ENCODE results near the gene SMG9.

The SMG9 gene

GRCh38 chr19:43713208-43713607 lies 41.6 kb downstream of the SMG9 start:
- H3K9ac ChIP-seq (ENCODE audit: low read depth, low read length) = no peak overlapping the region
- H3K36me3 ChIP-seq (ENCODE audit: control insufficient read depth, insufficient read depth, low read length) = no peaks in the 10 kb centered on the region
- no peaks in the 10 kb centered on the region for H3K4me1 ChIP-seq (ENCODE audit: control insufficient read depth, insufficient read depth, low read length)
- no peaks in the 10 kb centered on the region for H3K9me3 ChIP-seq (ENCODE audit: control insufficient read depth, insufficient read depth, low read length)
- H3K4me3 ChIP-seq (ENCODE audit: low read depth, low read length) = no peak overlapping the region
- H3K27me3 ChIP-seq (ENCODE audit: control insufficient read depth, insufficient read depth, low read length) = no peaks in the 10 kb centered on the region

- H3K27me3 ChIP-seq (ENCODE audit: control insufficient read depth, insufficient read depth, low read length) = no peaks in the 10 kb centered on the region
- H3K9me3 ChIP-seq (ENCODE audit: control insufficient read depth, insufficient read depth, low read length) = no peaks in the 10 kb centered on the region
- no peaks in the 10 kb centered on the region for H3K4me1 ChIP-seq (ENCODE audit: control insufficient read depth, insufficient read depth, low read length)
- no peak overlapping the region for H3K4me3 ChIP-seq (ENCODE audit: low read depth, low read length)
- H3K9ac ChIP-seq (ENCODE audit: low read depth, low read length) = no peak overlapping the region
- H3K36me3 ChIP-seq (ENCODE audit: control insufficient read depth, insufficient read depth, low read length) = no peaks in the 10 kb centered on the region
These were observed 42.9 kb downstream of the SMG9 start for GRCh38 chr19:43711751-43712355.

- Histone ChIP-seq H3K27me3 (ENCODE audit: control insufficient read depth, insufficient read depth, low read length) (no peaks in the 10 kb centered on the region), H3K36me3 (ENCODE audit: control insufficient read depth, insufficient read depth, low read length) (no peaks in the 10 kb centered on the region), H3K9ac (ENCODE audit: low read depth, low read length) (no peak overlapping the region), H3K4me3 (ENCODE audit: low read depth, low read length) (no peak overlapping the region), H3K9me3 (ENCODE audit: control insufficient read depth, insufficient read depth, low read length) (no peaks in the 10 kb centered on the region), H3K4me1 (ENCODE audit: control insufficient read depth, insufficient read depth, low read length) (no peaks in the 10 kb centered on the region)
These were observed 46.0 kb downstream of the SMG9 start for GRCh38 chr19:43708716-43709115.

GRCh38 chr19:43707158-43707712 lies 47.5 kb downstream of the SMG9 start:
- Histone ChIP-seq H3K27me3 (ENCODE audit: control insufficient read depth, insufficient read depth, low read length) (no peaks in the 10 kb centered on the region), H3K4me1 (ENCODE audit: control insufficient read depth, insufficient read depth, low read length) (no peaks in the 10 kb centered on the region), H3K4me3 (ENCODE audit: low read depth, low read length) (no peak overlapping the region), H3K9ac (ENCODE audit: low read depth, low read length) (no peak overlapping the region), H3K36me3 (ENCODE audit: control insufficient read depth, insufficient read depth, low read length) (no peaks in the 10 kb centered on the region), H3K9me3 (ENCODE audit: control insufficient read depth, insufficient read depth, low read length) (no peaks in the 10 kb centered on the region)

GRCh38 chr19:43705729-43706128 lies 49.0 kb downstream of the SMG9 start:
- Histone ChIP-seq H3K27me3 (ENCODE audit: control insufficient read depth, insufficient read depth, low read length) (no peaks in the 10 kb centered on the region), H3K4me3 (ENCODE audit: low read depth, low read length) (no peak overlapping the region), H3K36me3 (ENCODE audit: control insufficient read depth, insufficient read depth, low read length) (no peaks in the 10 kb centered on the region), H3K9ac (ENCODE audit: low read depth, low read length) (no peak overlapping the region), H3K9me3 (ENCODE audit: control insufficient read depth, insufficient read depth, low read length) (no peaks in the 10 kb centered on the region), H3K4me1 (ENCODE audit: control insufficient read depth, insufficient read depth, low read length) (no peaks in the 10 kb centered on the region)

GRCh38 chr19:43704002-43704705 lies 50.6 kb downstream of the SMG9 start:
- Histone ChIP-seq H3K9ac (ENCODE audit: low read depth, low read length) (no peak overlapping the region), H3K9me3 (ENCODE audit: control insufficient read depth, insufficient read depth, low read length) (no peaks in the 10 kb centered on the region), H3K27me3 (ENCODE audit: control insufficient read depth, insufficient read depth, low read length) (peaks cover 10% of the 10 kb centered on the region), H3K4me1 (ENCODE audit: control insufficient read depth, insufficient read depth, low read length) (no peaks in the 10 kb centered on the region), H3K4me3 (ENCODE audit: low read depth, low read length) (no peak overlapping the region), H3K36me3 (ENCODE audit: control insufficient read depth, insufficient read depth, low read length) (no peaks in the 10 kb centered on the region)

- Histone ChIP-seq H3K27me3 (ENCODE audit: control insufficient read depth, insufficient read depth, low read length) (peaks cover 24% of the 10 kb centered on the region), H3K4me1 (ENCODE audit: control insufficient read depth, insufficient read depth, low read length) (no peaks in the 10 kb centered on the region), H3K4me3 (ENCODE audit: low read depth, low read length) (no peak overlapping the region), H3K9me3 (ENCODE audit: control insufficient read depth, insufficient read depth, low read length) (no peaks in the 10 kb centered on the region), H3K9ac (ENCODE audit: low read depth, low read length) (no peak overlapping the region), H3K36me3 (ENCODE audit: control insufficient read depth, insufficient read depth, low read length) (no peaks in the 10 kb centered on the region)
These were observed 54.3 kb downstream of the SMG9 start for GRCh38 chr19:43700395-43701000.

- H3K27me3 ChIP-seq (ENCODE audit: control insufficient read depth, insufficient read depth, low read length) = peaks cover 24% of the 10 kb centered on the region
- H3K36me3 ChIP-seq (ENCODE audit: control insufficient read depth, insufficient read depth, low read length) = no peaks in the 10 kb centered on the region
- no peaks in the 10 kb centered on the region for H3K9me3 ChIP-seq (ENCODE audit: control insufficient read depth, insufficient read depth, low read length)
- H3K4me3 ChIP-seq (ENCODE audit: low read depth, low read length) = peak overlapping the region; percentile 46
- no peak overlapping the region for H3K9ac ChIP-seq (ENCODE audit: low read depth, low read length)
- H3K4me1 ChIP-seq (ENCODE audit: control insufficient read depth, insufficient read depth, low read length) = no peaks in the 10 kb centered on the region
These were observed 55.0 kb downstream of the SMG9 start for GRCh38 chr19:43699506-43700394.

GRCh38 chr19:43697295-43697694 lies 57.5 kb downstream of the SMG9 start:
- no peaks in the 10 kb centered on the region for H3K9me3 ChIP-seq (ENCODE audit: control insufficient read depth, insufficient read depth, low read length)
- no peaks in the 10 kb centered on the region for H3K4me1 ChIP-seq (ENCODE audit: control insufficient read depth, insufficient read depth, low read length)
- H3K36me3 ChIP-seq (ENCODE audit: control insufficient read depth, insufficient read depth, low read length) = no peaks in the 10 kb centered on the region
- no peak overlapping the region for H3K9ac ChIP-seq (ENCODE audit: low read depth, low read length)
- no peak overlapping the region for H3K4me3 ChIP-seq (ENCODE audit: low read depth, low read length)
- H3K27me3 ChIP-seq (ENCODE audit: control insufficient read depth, insufficient read depth, low read length) = peaks cover 24% of the 10 kb centered on the region

GRCh38 chr19:43695985-43696704 lies 58.6 kb downstream of the SMG9 start:
- H3K9me3 ChIP-seq (ENCODE audit: control insufficient read depth, insufficient read depth, low read length) = no peaks in the 10 kb centered on the region
- H3K9ac ChIP-seq (ENCODE audit: low read depth, low read length) = no peak overlapping the region
- H3K36me3 ChIP-seq (ENCODE audit: control insufficient read depth, insufficient read depth, low read length) = no peaks in the 10 kb centered on the region
- H3K4me1 ChIP-seq (ENCODE audit: control insufficient read depth, insufficient read depth, low read length) = no peaks in the 10 kb centered on the region
- no peak overlapping the region for H3K4me3 ChIP-seq (ENCODE audit: low read depth, low read length)
- peaks cover 24% of the 10 kb centered on the region for H3K27me3 ChIP-seq (ENCODE audit: control insufficient read depth, insufficient read depth, low read length)

GRCh38 chr19:43694553-43694952 lies 60.2 kb downstream of the SMG9 start:
- H3K36me3 ChIP-seq (ENCODE audit: control insufficient read depth, insufficient read depth, low read length) = no peaks in the 10 kb centered on the region
- no peaks in the 10 kb centered on the region for H3K4me1 ChIP-seq (ENCODE audit: control insufficient read depth, insufficient read depth, low read length)
- no peak overlapping the region for H3K4me3 ChIP-seq (ENCODE audit: low read depth, low read length)
- no peak overlapping the region for H3K9ac ChIP-seq (ENCODE audit: low read depth, low read length)
- no peaks in the 10 kb centered on the region for H3K9me3 ChIP-seq (ENCODE audit: control insufficient read depth, insufficient read depth, low read length)
- peaks cover 17% of the 10 kb centered on the region for H3K27me3 ChIP-seq (ENCODE audit: control insufficient read depth, insufficient read depth, low read length)

Data from iPS-15b (cell line).